ENCODE results near the gene FDX2.

The FDX2 gene

DNA sequence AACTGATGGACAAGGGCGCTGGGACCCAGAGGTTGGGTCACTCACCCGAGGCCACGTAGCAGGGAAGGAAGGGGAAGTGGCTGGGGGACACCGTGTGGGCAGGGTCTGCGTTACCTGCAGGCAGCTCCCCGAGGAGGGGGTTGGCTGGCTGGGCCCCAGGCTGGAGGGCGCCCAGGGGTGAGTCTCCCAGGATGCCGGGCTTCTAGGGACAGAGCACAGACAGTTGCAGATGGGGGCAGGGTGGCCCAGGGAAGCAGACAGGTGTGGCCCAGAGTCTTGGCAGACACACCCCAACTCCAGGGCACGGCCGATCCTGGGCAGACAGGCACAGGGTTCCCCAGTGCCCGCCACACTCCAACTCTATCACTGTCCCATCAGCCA is 5.6 kb upstream of the FDX2 start:
- H4K8ac ChIP-seq (ENCODE audit: low read depth, low read length), result no peak overlapping the region
- no peak for DNase-seq (ENCODE audit: low spot score)
- H3K4me1 ChIP-seq (ENCODE audit: control insufficient read depth in 2 of 2, insufficient read depth in 1 of 2, low read depth in 1 of 2, low read length in 2 of 2), result no peaks in the 10 kb centered on the region
- H3K4me2 ChIP-seq (ENCODE audit: insufficient read depth, low read length, poor library complexity, severe bottlenecking), result no peak overlapping the region
- no peaks in the 10 kb centered on the region for H3K27me3 ChIP-seq (ENCODE audit: control insufficient read depth in 3 of 3, insufficient read depth in 3 of 3, low read depth in 1 of 3, low read length in 3 of 3)
- no peak overlapping the region for H3K4ac ChIP-seq (ENCODE audit: low read length)
- no peak overlapping the region for H2BK120ac ChIP-seq (ENCODE audit: low read depth, low read length)
- no peak overlapping the region for H2BK12ac ChIP-seq (ENCODE audit: low read length)
- H3K9ac ChIP-seq (ENCODE audit: low read depth, low read length, poor library complexity), result no peak overlapping the region
- no peak overlapping the region for H3K14ac ChIP-seq (ENCODE audit: low read length)
- H2AK5ac ChIP-seq (ENCODE audit: low read depth, low read length), result no peak overlapping the region
- H3K4me3 ChIP-seq (ENCODE audit: low read length in 2 of 2), result no peak overlapping the region
- H2BK5ac ChIP-seq (ENCODE audit: low read length), result peak overlapping the region; percentile 75
- no peak overlapping the region for H3K18ac ChIP-seq (ENCODE audit: low read length)
- peaks cover 58 to 97% of the 10 kb centered on the region in 2 donors for H3K36me3 ChIP-seq (replicated peaks in 1 of 2; ENCODE audit: control insufficient read depth in 2 of 2, insufficient read depth in 2 of 2, low read length in 2 of 2)
- no peak overlapping the region for H4K91ac ChIP-seq (ENCODE audit: low read depth, low read length, poor library complexity)
- no peak overlapping the region for H2BK15ac ChIP-seq (ENCODE audit: low read length)
- H2AFZ ChIP-seq (ENCODE audit: low read length), result no peak overlapping the region
- peak overlapping the region; percentile 25 for H3K23ac ChIP-seq (ENCODE audit: low read depth, low read length, poor library complexity)
- H3K27ac ChIP-seq (replicated peaks; ENCODE audit: low read length), result no peak overlapping the region
- H3K9me3 ChIP-seq (replicated peaks in 1 of 2; ENCODE audit: control insufficient read depth in 2 of 2, insufficient read depth in 1 of 2, low read depth in 1 of 2, low read length in 2 of 2), result no peaks in the 10 kb centered on the region
- no CpG with 5 or more reads among the region's 11 CpGs for WGBS, 2 donors (ENCODE audit: extremely low coverage in 2 of 2, insufficient read length in 2 of 2, insufficient replicate concordance in 1 of 2)
- peaks cover 12% of the 10 kb centered on the region for H3K79me1 ChIP-seq (ENCODE audit: low read depth, low read length)

DNA sequence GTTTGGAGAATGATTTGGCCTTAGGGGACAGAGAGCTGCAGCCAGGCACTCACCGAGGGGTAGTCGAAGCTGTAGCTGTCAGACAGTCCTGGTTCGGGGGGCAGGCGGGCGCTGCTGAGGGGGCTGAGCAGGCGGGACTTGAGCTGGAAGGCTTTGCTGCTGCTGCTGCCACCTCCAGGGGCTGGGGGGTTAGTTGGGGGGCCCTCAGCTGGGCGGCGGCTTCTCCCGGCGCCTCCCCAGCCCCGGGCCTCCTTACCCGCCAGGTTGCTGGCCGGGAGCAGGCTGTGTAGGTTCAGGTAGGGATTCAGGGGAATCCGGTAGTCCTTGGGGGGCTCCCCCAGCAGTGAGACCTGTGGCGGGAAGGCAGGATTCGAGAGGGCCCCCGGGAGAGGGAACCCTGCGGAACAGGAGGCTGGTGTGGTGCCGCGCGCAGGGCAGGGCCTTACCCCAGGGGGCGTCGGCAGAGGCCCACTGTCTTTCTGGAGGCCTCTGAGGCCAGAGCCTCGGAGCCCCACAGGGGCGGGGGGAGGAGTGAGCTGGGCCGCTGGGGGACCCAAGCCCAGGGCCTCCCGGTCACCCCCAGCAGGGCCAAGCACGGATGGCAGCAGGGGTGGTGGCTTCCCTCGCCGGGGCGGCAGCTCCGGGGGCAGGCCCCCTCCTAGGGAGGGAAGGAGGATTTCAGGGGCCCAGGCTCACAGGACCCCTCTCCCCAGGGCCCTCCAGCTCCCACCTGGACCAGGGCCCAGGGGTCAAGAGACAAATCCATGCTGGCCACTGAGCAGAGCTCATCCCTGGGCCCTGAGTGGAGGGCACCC is 5.0 kb upstream of the FDX2 start:
- Histone ChIP-seq H3K14ac (ENCODE audit: low read length) (no peak overlapping the region), H2AFZ (ENCODE audit: low read length) (no peak overlapping the region), H2BK5ac (ENCODE audit: low read length) (peak overlapping the region; percentile 75), H3K36me3 (replicated peaks in 1 of 2; ENCODE audit: control insufficient read depth in 2 of 2, insufficient read depth in 2 of 2, low read length in 2 of 2) (peaks cover 53 to 97% of the 10 kb centered on the region in 2 donors), H3K27ac (replicated peaks; ENCODE audit: low read length) (no peak overlapping the region), H2BK15ac (ENCODE audit: low read length) (no peak overlapping the region), H3K27me3 (ENCODE audit: control insufficient read depth in 3 of 3, insufficient read depth in 3 of 3, low read depth in 1 of 3, low read length in 3 of 3) (no peaks in the 10 kb centered on the region), H3K4me2 (ENCODE audit: insufficient read depth, low read length, poor library complexity, severe bottlenecking) (no peak overlapping the region), H3K18ac (ENCODE audit: low read length) (no peak overlapping the region), H2BK120ac (ENCODE audit: low read depth, low read length) (no peak overlapping the region), H3K4ac (ENCODE audit: low read length) (no peak overlapping the region), H3K23ac (ENCODE audit: low read depth, low read length, poor library complexity) (peak overlapping the region; percentile 25), H2AK5ac (ENCODE audit: low read depth, low read length) (no peak overlapping the region), H4K8ac (ENCODE audit: low read depth, low read length) (no peak overlapping the region), H2BK12ac (ENCODE audit: low read length) (no peak overlapping the region), H3K9me3 (replicated peaks in 1 of 2; ENCODE audit: control insufficient read depth in 2 of 2, insufficient read depth in 1 of 2, low read depth in 1 of 2, low read length in 2 of 2) (no peaks in the 10 kb centered on the region), H3K9ac (ENCODE audit: low read depth, low read length, poor library complexity) (no peak overlapping the region), H4K91ac (ENCODE audit: low read depth, low read length, poor library complexity) (no peak overlapping the region), H3K79me1 (ENCODE audit: low read depth, low read length) (peaks cover 10% of the 10 kb centered on the region), H3K4me1 (ENCODE audit: control insufficient read depth in 2 of 2, insufficient read depth in 1 of 2, low read depth in 1 of 2, low read length in 2 of 2) (peaks cover 0 to 2% of the 10 kb centered on the region in 2 donors), H3K4me3 (ENCODE audit: low read length in 2 of 2) (no peak overlapping the region)
- DNase-seq (ENCODE audit: low spot score), result no peak
- no CpG with 5 or more reads among the region's 32 CpGs for WGBS, 2 donors (ENCODE audit: extremely low coverage in 2 of 2, insufficient read length in 2 of 2, insufficient replicate concordance in 1 of 2)

DNA sequence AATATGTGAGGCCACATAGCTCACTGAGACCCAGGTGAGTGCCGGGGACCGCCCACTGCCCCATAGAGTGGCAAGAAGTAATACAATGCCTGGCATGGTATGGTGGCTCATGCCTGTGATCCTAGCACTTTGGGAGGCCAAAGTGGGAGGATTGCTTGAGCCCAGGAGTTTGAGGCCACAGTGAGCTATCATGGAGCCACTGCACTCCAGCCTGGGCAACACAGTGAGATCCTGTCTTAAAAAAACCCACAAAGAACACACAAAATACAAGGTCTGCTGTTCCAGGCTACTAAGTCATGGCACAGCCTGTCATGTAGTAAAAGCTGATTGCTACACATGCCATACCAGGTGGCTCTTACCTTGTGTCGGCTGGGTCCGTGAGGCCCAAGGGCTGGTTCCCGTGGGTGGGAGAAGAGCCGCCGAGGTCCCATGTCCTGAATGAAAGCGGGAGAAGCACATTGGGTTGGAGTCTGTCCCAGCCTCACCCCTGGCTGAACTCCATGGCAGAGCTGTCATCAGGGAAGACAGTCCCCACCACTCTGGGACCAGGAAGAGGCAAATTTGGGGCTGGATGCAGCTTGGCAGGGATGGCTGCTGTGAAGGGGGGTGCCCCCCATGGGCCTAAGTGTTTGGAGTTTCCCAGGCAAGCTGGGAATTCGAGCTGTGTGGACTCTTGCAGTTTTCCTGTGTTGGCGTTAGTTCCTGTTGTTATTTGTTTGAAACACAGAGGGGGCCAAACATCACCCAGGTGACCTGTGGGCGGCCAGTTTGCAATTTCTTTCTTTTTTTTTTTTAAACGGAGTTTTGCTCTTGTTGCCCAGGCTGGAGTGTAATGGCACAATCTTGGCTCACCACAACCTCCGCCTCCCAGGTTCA is 3.2 kb upstream of the FDX2 start:
- H2AK5ac ChIP-seq (ENCODE audit: low read depth, low read length), result no peak overlapping the region
- H2BK120ac ChIP-seq (ENCODE audit: low read depth, low read length), result no peak overlapping the region
- no peak overlapping the region for H3K4me2 ChIP-seq (ENCODE audit: insufficient read depth, low read length, poor library complexity, severe bottlenecking)
- no peak overlapping the region for H3K27ac ChIP-seq (replicated peaks; ENCODE audit: low read length)
- H3K4me3 ChIP-seq (ENCODE audit: low read length in 2 of 2), result peak overlapping the region in 1 of 2 donors; percentile 49
- peak overlapping the region; percentile 96 for H4K8ac ChIP-seq (ENCODE audit: low read depth, low read length)
- H3K9me3 ChIP-seq (replicated peaks in 1 of 2; ENCODE audit: control insufficient read depth in 2 of 2, insufficient read depth in 1 of 2, low read depth in 1 of 2, low read length in 2 of 2), result no peaks in the 10 kb centered on the region
- H3K4me1 ChIP-seq (ENCODE audit: control insufficient read depth in 2 of 2, insufficient read depth in 1 of 2, low read depth in 1 of 2, low read length in 2 of 2), result peaks cover 0 to 2% of the 10 kb centered on the region in 2 donors
- H3K14ac ChIP-seq (ENCODE audit: low read length), result no peak overlapping the region
- H2BK15ac ChIP-seq (ENCODE audit: low read length), result no peak overlapping the region
- no peak overlapping the region for H3K9ac ChIP-seq (ENCODE audit: low read depth, low read length, poor library complexity)
- no CpG with 5 or more reads among the region's 13 CpGs for WGBS, 2 donors (ENCODE audit: extremely low coverage in 2 of 2, insufficient read length in 2 of 2, insufficient replicate concordance in 1 of 2)
- no peak overlapping the region for H2AFZ ChIP-seq (ENCODE audit: low read length)
- H3K18ac ChIP-seq (ENCODE audit: low read length), result no peak overlapping the region
- no peak overlapping the region for H2BK12ac ChIP-seq (ENCODE audit: low read length)
- peaks cover 13% of the 10 kb centered on the region for H3K79me1 ChIP-seq (ENCODE audit: low read depth, low read length)
- no peak overlapping the region for H2BK5ac ChIP-seq (ENCODE audit: low read length)
- no peak for DNase-seq (ENCODE audit: low spot score)
- H3K4ac ChIP-seq (ENCODE audit: low read length), result no peak overlapping the region
- no peak overlapping the region for H3K23ac ChIP-seq (ENCODE audit: low read depth, low read length, poor library complexity)
- H3K27me3 ChIP-seq (ENCODE audit: control insufficient read depth in 3 of 3, insufficient read depth in 3 of 3, low read depth in 1 of 3, low read length in 3 of 3), result no peaks in the 10 kb centered on the region
- H4K91ac ChIP-seq (ENCODE audit: low read depth, low read length, poor library complexity), result no peak overlapping the region
- peaks cover 44 to 82% of the 10 kb centered on the region in 2 donors for H3K36me3 ChIP-seq (replicated peaks in 1 of 2; ENCODE audit: control insufficient read depth in 2 of 2, insufficient read depth in 2 of 2, low read length in 2 of 2)

Measured in neuronal stem cell (in vitro differentiated cells).